Glomerular visceral epithelial cell (primary cell): Measurements from ENCODE around the gene SRSF12.
"Not testable (repeated sequence)": the region's sequence is repeated elsewhere in the genome, so short reads cannot be mapped to it uniquely, and the experiment has no call there.

Experiments
- DNase-seq: peaks from one replicate; pipeline ENCODE4 v3.0.0-alpha.2; 2016; ENCODE audit errors: extremely low spot score

SRSF12 gene

GRCh38 chr6:89128256-89128671 is 10.4 kb upstream of the SRSF12 start:
- DNase-seq = not testable (repeated sequence)

- DNase-seq = peak; percentile 41
These were observed 4.8 kb upstream of the SRSF12 start for GRCh38 chr6:89122625-89123024.

- no peak for DNase-seq
These were observed 4.1 kb upstream of the SRSF12 start for GRCh38 chr6:89121934-89122333.

- peak; percentile 94 for DNase-seq
These were observed 2.5 kb upstream of the SRSF12 start for GRCh38 chr6:89120371-89120770.

- no peak for DNase-seq
These were observed 1.1 kb upstream of the SRSF12 start for GRCh38 chr6:89118931-89119330.

- DNase-seq = no peak
These were observed 1.2 kb downstream of the SRSF12 start for GRCh38 chr6:89116702-89117101.

- no peak for DNase-seq
These were observed 5.9 kb downstream of the SRSF12 start for GRCh38 chr6:89111933-89112332.

GRCh38 chr6:89110284-89110683 is 7.6 kb downstream of the SRSF12 start:
- DNase-seq = no peak

- DNase-seq = no peak
These were observed 17.8 kb downstream of the SRSF12 start for GRCh38 chr6:89100114-89100513.

GRCh38 chr6:89098461-89098860 is 19.4 kb downstream of the SRSF12 start:
- DNase-seq = no peak

- DNase-seq = no peak
These were observed 30.0 kb downstream of the SRSF12 start for GRCh38 chr6:89087881-89088280.

GRCh38 chr6:89085409-89086205 is 32.3 kb downstream of the SRSF12 start:
- no peak for DNase-seq

GRCh38 chr6:89084954-89085353 is 32.9 kb downstream of the SRSF12 start:
- DNase-seq = no peak

GRCh38 chr6:89084542-89084941 is 33.3 kb downstream of the SRSF12 start:
- no peak for DNase-seq

- peak; percentile 31 for DNase-seq
These were observed 35.4 kb downstream of the SRSF12 start for GRCh38 chr6:89082486-89082891.

- peak; percentile 98 for DNase-seq
These were observed 36.2 kb downstream of the SRSF12 start for GRCh38 chr6:89081423-89082322.

- no peak for DNase-seq
These were observed 36.8 kb downstream of the SRSF12 start for GRCh38 chr6:89081129-89081422.

GRCh38 chr6:89080281-89081128 is 37.4 kb downstream of the SRSF12 start, which contains the start of gene PNRC1:
TSS of gene PNRC1 (plus strand) at chr6:89080751. CDS start at chr6:89080895, 144 bp downstream.
- DNase-seq = peak; percentile 100

- DNase-seq = peak; percentile 52
These were observed 38.2 kb downstream of the SRSF12 start for GRCh38 chr6:89079511-89080234.

GRCh38 chr6:89073840-89074239 is 44.0 kb downstream of the SRSF12 start:
- DNase-seq = no peak

- no peak for DNase-seq
These were observed 44.8 kb downstream of the SRSF12 start for GRCh38 chr6:89073014-89073620.
